ENCODE data around the gene SERPINA5.

SERPINA5 gene

DNA sequence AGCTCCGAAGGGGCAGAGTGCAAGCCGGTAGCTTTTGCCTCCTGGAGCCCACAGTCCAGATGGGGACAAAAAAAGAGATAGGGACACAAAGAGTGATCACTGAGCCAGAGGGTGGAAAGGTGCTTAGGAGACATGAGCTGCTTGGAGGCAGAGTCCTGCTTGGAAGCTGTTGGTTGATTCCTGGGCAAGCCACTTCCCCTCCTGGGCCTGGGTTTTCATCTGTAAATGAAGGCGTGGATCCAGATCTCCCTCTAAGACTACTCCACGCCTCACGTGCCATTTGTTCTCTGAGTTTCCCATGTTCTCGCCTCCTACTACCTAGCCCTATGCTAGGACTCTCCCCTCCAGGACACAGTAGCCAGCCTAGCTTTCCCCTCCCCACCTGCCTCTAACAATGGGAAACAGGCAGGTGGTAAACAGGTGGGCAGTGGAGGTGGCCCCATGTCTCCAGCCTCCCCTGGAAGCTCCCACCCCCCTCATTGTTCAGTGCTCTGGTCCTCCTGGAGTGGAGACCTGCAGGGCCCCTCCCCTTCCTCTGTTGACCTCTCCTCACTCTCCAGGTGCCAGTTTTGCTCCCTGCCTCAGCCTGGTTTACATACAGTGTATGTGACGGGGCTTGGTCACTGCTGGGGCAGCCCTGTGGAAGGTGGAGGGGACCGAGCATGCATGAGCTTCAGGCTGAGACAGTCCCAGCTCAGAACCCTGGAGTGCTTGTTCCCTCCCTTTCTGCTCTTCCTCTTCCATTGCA, 34.8 kb downstream of the SERPINA5 start:
- no peak for DNase-seq (ENCODE audit: low read depth)
- no peak for TF ChIP-seq CTCF (IDR thresholded peaks at IDR 0.05; ENCODE audit: low read length, missing control alignments)
- H3K4me3 ChIP-seq (replicated peaks; ENCODE audit: low read depth, low read length) = no peak overlapping the region

GRCh38 chr14:94617366-94617941, 36.2 kb downstream of the SERPINA5 start:
- DNase-seq (ENCODE audit: low read depth) = no peak
- no peak for TF ChIP-seq CTCF (IDR thresholded peaks at IDR 0.05; ENCODE audit: low read length, missing control alignments)
- no peak overlapping the region for H3K4me3 ChIP-seq (replicated peaks; ENCODE audit: low read depth, low read length)

DNA sequence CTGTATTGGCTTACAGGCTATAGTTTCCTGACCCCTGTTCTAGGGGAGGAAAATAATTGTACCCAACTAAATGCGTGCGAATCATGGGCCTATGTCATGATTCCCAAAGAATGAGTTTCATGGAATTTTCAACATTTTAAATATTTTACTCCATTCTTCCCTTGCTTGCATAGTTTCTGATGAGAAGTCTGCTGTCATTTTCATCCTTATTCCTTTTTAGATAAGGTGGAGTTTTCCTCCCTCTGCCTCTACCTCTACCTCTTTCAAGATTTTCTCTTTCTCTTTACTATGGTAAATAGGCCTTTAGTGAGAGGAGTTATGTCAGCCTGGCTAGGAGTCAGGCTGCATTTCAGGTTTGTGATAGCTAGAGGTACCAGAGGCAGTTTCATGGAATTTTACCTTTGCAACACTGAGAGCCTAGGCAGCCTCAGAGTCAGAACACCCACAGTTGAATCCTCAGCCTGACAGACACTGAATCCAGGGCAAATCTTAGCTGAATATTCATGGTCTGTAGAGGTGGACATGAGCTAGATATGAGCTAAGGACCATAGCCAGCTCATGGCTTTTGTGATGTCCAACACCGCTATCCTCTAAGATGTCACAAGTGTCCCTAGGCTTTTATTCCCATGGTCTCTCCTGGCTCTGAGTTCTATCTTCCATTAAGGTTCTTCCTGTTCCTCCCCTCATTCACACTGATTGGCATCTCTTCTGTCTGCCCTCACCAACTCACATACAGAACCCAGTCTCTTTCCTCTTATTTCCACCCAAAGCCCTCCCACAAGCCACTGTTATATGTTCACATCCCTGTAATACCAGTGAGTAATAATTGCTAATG, 37.0 kb downstream of the SERPINA5 start:
- TF ChIP-seq CTCF (IDR thresholded peaks at IDR 0.05; ENCODE audit: low read length, missing control alignments) = no peak
- no peak overlapping the region for H3K4me3 ChIP-seq (replicated peaks; ENCODE audit: low read depth, low read length)
- no peak for DNase-seq (ENCODE audit: low read depth)

GRCh38 chr14:94619297-94619696, 38.1 kb downstream of the SERPINA5 start:
- TF ChIP-seq CTCF (IDR thresholded peaks at IDR 0.05; ENCODE audit: low read length, missing control alignments) = no peak
- H3K4me3 ChIP-seq (replicated peaks; ENCODE audit: low read depth, low read length) = no peak overlapping the region
- no peak for DNase-seq (ENCODE audit: low read depth)

DNA sequence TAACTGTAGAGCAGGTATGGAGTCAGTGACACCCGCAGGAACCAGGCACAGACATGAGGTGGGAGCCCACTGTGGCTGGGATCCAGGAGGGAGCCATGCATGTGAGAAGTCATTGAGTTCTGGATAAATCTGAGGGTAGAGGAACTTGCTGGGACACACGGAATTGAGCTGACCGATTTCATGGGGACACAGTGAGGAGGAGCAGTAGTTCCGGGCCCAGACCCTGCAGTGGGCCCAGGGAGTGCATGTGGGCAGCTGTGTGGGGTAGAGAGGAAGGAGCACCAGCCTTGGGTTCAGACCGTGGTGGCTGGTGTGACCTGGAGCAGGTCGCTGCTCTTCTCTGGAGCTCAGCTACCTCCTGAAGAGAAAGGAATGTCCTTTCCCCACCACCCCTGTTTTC, 39.4 kb downstream of the SERPINA5 start:
- no peak for TF ChIP-seq CTCF (IDR thresholded peaks at IDR 0.05; ENCODE audit: low read length, missing control alignments)

DNA sequence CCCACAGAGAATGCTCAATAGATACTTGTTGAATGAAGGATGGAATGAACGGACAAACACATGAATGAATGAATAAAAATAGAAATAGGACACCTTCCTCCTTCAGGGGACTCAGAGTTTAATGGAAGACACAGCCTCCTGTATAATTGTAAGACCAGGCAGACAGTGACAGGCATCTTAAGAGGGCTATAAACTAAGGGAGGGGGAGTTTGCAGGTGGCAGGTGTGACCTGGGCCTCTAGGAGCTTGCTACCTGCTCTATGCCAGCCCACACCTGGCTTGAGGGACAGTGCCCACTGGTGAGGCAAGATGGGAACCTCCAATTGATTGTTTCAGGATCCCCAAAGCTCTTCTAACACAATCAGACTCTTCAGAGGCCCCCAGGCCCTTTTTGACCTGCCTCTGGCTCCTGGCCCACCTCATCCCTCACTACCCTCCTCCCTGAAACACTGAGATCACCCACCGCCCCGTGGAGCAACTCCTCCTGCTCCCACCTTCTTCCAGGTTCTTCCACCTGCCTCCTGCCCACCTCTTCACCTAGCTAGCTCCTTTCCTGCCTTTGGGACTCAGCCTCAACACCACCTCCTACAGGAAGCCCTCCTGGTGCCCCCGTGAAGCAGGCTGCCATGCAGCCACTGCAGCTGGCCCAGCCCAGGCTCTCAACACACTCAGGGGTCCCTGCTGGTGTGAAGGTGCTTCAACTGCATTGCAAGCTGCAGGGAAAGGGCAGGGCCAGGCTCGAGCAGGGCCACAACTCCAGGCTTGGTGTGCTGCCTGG, 40.3 kb downstream of the SERPINA5 start:
- no peak for TF ChIP-seq CTCF (IDR thresholded peaks at IDR 0.05; ENCODE audit: low read length, missing control alignments)
- DNase-seq (ENCODE audit: low read depth) = no peak
- no peak overlapping the region for H3K4me3 ChIP-seq (replicated peaks; ENCODE audit: low read depth, low read length)

More for the DNA sequence above, 39.4 kb downstream of the SERPINA5 start:
- no peak overlapping the region for H3K4me3 ChIP-seq (replicated peaks; ENCODE audit: low read depth, low read length)
- DNase-seq (ENCODE audit: low read depth) = no peak
